Stimulated activated CD4-positive, alpha-beta T cell treated with anti-CD3 and anti-CD28 coated beads, TNF-alpha, amount 100 ng/mL, for 1 hour (primary cell): ENCODE measurements around the gene G3BP1.
A peak's percentile ranks its signal among the peaks of the same experiment; 100 is the strongest.
"Not testable (repeated sequence)": the region's sequence is repeated elsewhere in the genome, so short reads cannot be mapped to it uniquely, and the experiment has no call there.

Experiments used
- DNase-seq, 3 donors: peaks; one replicate each; pipeline ENCODE4 v3.0.0-alpha.2; 2020; ENCODE audit warnings: low read depth in 3 of 3, low spot score in 1 of 3

Gene G3BP1

GRCh38 chr5:151755383-151755782, 16.4 kb upstream of the G3BP1 start:
- DNase-seq, result no peak

GRCh38 chr5:151757233-151758140, 14.3 kb upstream of the G3BP1 start:
- DNase-seq, result peak in 1 of 3 donors; percentile 21

- DNase-seq, result no peak
Measured at GRCh38 chr5:151758141-151758429, 13.7 kb upstream of the G3BP1 start.

DNA sequence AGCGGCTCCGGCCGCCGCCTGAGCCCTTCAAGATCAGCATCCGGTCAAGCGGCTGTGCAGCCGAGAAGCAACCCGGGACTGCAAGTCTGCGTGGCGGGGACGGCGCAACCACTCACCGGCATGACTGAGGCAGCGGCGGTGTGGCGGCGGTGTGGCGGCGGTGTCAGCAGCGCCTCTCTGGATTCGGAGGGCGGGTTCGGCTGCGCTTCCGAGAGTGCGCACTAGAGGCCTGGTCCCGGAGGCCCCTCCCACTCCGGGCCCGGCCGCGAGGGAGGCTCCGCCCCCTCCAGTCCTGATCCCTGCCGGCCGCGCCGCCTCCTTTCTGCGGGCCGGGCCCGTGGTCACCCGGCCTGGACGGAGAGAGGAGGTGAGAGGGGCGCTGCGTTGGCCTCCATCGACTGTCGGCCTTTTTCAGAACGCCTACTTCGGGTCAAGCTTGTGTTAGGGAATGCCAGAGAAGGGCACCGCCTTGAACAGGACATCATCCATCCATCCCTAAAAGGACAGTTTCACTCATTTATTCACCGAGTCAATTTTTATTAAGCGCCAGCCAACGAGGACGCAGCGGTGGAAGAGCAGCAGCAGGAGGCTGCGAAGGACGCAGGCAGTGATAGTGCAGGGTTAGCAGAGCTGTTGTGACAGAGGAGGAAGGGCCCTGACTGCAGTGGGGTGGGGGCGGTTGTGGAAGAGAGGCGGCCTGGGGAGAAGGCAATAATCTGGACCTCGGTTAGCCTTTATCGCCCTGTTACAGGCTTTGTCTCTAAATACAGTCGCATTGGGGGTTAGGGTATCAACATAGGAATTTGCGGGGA, 13.1 kb upstream of the G3BP1 start, which contains the start of gene ATOX1:
Gene ATOX1, minus strand, starts transcription at position 202 of the 812 bp plus-strand sequence. Its CDS starts 80 bp downstream, at position 122.
- peak; percentile 79 to 86 (median 83) for DNase-seq

DNA sequence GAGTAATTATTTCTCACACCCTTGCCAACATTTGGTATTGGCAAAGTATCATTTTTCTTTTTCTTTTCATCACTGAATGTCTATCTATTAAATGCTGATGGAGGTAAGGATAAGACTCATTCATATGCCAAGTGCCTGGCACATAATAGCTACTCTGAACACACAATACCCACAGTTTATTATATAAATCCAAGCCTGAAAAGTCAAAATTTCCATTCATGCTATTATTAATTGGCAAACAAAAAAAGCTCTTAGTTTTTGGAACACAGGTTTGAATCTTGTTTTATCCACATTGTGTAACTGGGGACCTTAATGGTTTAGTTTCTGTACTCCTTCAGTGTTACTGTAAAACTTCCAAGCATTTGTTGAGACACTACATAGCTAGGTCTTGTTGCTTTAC, 7.0 kb upstream of the G3BP1 start:
- DNase-seq, result no peak

GRCh38 chr5:151766975-151767374, 4.8 kb upstream of the G3BP1 start:
- DNase-seq, result no peak

DNA sequence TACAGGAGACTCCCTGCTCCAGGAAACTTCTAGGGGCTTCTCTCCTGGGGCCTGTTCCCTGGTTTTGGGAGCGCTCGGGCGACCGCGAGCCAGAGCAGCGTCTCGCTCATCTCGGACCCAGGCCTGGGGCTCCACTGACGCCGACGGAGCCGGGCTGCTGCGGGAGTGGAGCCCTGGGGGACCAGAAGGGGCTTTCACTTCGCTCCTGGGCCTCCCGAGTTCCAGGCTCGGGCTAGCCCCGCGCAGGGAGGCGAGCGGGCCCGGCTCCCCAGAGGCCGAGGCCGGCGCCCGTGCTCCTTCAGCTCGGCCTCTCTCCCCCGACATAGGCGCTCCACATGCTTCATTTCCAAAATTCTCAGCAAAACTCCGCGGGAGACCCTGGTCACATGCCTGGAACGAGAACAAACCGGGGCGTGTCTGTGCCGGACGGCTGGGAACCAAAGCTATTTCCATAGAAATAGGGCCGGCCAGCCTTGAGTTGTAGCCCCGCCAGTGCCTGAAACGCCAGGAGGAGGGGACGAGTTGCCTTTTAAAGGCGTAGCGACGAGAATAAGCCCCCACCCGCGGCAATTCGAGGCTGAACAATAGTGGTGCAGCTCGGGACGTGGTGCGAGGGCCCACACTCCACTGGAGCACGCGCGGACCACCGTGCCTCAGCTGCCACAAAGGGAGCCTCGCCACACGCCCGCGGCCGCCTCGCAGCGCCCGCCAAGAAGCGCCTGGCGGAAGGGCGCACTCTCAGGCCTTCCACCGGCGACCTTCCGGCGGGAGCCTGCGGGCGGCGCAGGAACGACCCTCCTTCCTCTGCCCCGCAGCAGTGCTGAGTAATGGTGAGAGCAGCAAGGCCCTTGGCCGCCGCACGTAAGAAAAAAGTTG, 1.1 kb upstream of the G3BP1 start:
- DNase-seq, result peak in 2 of 3 donors; percentile 13 to 42

DNA sequence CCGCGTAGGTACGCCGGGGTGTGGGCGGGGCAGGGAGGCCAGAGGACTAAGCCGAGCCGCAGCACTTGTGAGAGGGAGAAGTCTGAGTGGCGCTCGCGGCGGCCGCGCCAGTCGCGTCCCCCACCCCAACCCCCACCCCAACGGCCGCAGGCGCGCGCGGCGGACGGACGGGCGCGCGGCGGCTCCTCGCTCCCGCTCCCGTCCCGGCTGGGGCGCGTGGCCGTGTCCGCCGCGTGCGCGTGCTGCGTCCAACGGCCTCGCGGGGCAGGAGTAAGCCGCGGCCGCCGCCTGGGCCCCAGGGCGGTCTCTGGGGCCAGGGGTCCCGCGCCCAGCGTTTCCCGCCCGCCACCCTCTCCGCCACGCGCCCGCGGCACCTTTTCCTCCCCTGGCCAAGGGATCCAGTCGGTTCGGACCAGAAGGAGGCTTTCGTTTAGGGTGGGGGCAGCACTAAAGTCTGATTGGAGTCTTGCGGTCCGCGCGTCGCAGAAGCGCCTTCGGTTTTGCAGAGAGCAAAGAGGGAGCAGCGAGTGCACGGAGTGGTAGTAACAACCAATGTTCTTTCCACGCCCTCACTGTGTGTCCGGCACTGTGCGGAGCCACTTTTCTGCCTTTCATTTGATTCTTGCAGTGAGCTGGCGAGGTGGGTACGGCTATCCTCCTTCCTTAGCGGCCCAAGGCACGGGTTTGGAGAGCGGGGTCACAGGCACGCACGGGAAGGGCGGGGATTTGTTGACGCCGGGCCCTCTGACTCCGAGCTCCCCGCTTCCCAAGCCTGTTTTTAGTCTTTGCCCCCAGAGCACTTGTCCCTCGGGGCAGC, 483 bp downstream of the G3BP1 start:
- peak in 2 of 3 donors; percentile 18 to 22 for DNase-seq

DNA sequence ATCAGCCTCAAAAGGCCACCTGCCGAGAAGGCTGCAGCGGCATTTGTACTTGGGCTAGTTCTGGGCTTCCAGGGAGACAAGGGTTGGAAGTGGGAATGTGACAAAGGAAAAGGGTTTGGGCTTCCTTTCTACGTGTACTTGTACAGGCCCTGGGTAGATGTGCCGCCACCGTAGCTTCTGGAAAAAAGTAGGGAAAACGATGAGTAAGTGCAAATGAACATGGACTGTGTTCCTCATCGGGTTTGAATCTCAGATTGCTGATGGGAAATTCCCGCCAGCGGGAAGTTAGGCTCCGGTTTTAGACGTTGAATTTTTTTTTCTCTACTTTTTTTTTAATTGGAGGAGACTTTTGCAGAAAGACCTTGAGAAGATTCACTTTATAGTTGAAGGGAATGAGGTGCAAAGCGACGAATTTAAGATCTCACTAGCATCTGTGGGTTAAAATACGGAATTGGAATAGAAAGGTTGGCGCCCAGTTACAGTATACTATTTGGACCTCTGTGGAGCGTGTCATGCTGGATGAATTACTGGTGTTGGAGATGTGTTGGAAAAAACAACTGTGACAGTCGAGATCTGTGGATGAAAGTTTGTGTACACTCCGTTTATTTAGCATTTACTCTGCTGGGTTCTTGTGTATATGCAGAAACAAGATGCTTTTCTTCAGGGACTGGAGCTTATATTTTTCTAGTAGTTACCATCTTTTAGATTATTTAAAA, 1.2 kb downstream of the G3BP1 start:
- no peak for DNase-seq

DNA sequence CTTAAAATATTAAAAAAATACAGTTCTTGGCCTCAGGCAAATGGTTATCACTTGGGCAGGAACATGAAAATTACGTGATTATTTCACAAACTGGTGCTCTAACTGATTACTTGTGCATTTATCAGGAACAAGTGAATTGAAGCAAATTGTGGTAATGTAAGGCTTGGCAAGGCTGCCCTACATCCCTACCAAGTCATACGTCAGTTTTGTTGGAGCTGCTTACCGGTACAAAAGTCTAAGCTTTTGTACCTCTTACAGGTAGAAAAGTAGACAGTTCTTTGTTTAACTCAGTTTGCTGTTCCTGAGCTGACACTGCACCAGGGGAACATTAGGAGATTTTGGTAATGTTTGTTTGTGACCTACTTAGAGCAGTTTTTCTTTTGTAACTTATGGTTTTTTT, 2.2 kb downstream of the G3BP1 start:
- DNase-seq, result no peak

DNA sequence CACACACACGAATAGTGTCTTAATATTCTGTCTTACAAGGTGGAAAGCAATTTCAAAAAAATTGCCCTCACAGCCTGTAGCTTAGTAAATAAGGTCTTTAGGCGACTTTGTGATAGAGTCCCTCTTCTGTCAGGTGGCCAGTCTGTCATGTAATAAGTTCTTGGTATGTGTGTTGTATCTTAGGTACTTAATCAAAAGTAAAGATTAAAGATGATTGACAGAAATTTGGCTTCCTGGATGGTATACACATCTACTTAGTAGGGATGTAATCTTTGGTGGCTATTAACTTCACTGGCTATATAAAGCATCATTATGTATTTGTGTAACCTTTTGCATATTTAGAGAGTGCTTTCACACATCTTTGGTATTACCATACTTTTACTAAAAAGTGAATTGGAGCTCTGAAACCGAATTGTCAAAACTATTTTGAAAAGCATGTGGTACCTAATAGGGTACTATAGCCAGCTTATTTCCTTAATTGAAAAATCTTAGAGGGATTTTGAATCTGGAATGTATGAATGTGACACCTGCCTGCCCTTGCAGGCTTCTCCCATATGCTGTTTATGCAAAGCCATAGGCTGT, 3.4 kb downstream of the G3BP1 start:
- DNase-seq, result no peak

GRCh38 chr5:151779531-151780125, 7.9 kb downstream of the G3BP1 start:
- DNase-seq, result no peak

DNA sequence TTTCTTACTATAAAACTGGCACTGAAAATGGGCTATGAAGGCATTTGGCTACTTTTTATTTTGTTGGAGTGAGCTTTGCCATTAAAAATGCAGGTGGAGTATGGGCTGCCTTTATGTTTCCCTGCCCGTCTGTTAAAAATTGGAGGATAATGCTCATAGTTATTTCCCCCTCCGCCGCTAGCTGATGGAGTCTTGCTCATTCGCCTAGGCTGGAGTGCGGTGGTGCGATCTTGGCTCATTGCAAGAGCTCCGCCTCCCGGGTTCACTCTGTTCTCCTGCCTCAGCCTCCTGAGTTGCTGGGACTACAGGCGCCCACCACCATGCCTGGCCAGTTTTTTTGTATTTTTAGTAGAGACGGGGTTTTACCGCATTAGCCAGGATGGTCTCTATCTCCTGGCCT, 8.6 kb downstream of the G3BP1 start:
- no peak for DNase-seq

DNA sequence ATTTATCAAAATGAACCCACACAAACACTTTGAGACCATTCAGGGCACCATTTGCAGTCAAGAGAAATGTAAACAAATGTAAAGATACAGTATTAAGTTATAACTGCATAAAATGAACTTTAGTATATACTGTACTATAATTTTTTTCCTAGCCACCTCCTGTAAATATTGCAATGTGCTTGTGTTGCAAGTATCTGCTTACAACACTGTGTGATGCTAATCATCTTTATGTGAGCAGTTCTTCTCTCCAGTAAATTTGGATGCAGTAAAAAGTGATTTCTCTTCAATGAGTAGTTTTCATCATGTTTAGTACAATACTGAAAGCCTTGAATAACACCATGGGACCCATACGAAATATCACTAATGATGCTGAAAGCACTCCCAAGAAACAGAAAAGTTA, 9.4 kb downstream of the G3BP1 start:
- no peak for DNase-seq

GRCh38 chr5:151783664-151784063, 11.9 kb downstream of the G3BP1 start:
- DNase-seq, result not testable (repeated sequence)

DNA sequence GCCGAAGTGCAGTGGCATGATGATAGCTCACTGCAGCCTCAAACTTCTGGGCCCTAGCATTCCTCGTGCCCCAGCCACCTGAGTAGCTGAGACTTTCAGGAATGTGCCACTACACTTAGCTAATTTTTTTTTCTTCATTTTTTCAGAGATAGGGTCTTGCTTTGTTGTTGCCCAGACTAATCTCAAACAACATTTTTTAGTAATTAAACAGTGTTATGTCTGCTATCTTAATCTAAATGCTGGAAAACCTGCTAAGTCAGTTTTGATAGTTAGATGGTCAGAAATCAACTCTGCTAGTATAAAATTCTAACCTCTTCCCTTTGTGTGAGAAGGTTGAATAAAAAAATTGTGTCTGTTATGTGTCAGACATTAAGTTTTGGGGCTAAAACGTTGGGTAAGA, 12.4 kb downstream of the G3BP1 start:
- no peak for DNase-seq

- no peak for DNase-seq
Measured at GRCh38 chr5:151786468-151786867, 14.7 kb downstream of the G3BP1 start.

DNA sequence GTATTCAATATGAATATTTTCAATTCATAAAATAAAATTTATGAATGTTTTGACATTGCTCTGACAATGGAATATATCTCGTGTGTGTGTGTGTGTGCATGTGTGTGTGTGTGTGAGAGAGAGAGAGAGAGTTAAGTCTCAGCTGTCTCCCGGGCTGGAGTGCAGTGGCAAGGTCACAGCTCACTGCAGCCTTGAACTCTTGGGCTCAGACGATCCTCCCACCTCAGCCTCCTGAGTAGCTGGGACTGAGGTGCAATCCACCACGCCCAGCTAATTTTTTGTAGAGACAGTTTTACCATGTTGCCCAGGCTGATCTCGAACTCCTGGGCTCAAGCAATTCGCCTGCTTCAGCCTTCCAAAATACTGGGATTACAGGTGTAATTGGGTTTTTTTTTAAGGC, 16.1 kb downstream of the G3BP1 start:
- no peak for DNase-seq

DNA sequence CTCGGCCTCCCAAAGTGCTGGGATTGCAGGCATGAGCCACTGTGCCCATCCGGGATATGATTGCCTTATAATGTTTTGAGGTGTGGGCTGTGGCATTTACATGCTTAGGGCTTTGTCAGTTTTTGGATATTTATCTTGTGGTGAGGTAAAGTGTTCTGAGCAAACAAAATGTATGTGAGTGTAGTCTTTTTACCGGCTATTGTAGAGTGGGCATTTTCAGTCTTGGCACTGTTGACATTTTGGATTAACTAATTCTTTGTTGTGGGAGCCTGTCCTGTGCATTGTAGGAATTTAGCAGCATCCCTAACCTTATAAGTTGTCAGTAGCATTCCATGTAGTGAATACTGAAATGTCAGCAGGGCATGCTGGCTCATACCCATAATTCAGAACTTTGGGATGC, 21.6 kb downstream of the G3BP1 start:
- no peak for DNase-seq
